PC-9 (cell line): ENCODE results near the gene IER5L. TPM values are rescaled to one million over a fixed set of nuclear protein-coding genes. Genes with fewer than 3 reads are reported as not detected.

Source experiments
- BruUV-seq: library from RNA; stranded (reverse); fragments of 400-500 nt; replicated peaks from 2 replicates; lab custom pipeline; 2021; lab: Mats Ljungman, UMichigan
- CTCF ChIA-PET: fragments of 300-600 bp; sonication (Branson Sonifier 250); formaldehyde crosslinking; loops from one replicate; lab custom pipeline; 2022; ENCODE audit warnings: antibody characterized with exemption; lab: Charles Lee
- POLR2A ChIA-PET: fragments of 300-600 bp; sonication (Branson Sonifier 250); formaldehyde crosslinking; loops from one replicate; lab custom pipeline; 2022; ENCODE audit warnings: antibody characterized with exemption; ENCODE audit not compliant: unreplicated experiment; lab: Charles Lee
- DNase-seq, 2 experiments: peaks; one replicate each; pipeline versions ENCODE4 v3.0.0 to v3.0.0-alpha.2; 2015 to 2022; ENCODE audit warnings: mixed read lengths in 1 of 2
- H2AFZ ChIP-seq: fragments of 200-600 bp; sonication (generic); 2 replicates; pipeline ENCODE4 v1.8.1; 2017; ENCODE audit warnings: antibody characterized with exemption
- H3F3A ChIP-seq: fragments of 200-600 bp; sonication (generic); 2 replicates; pipeline ENCODE4 v1.8.1; 2017; ENCODE audit warnings: antibody characterized with exemption, mild to moderate bottlenecking, low read depth; ENCODE audit not compliant: insufficient read depth
- H3K27ac ChIP-seq: fragments of 200-600 bp; sonication (generic); 2 replicates; pipeline ENCODE4 v1.6.1; 2016; ENCODE audit warnings: mixed run types
- H3K27me3 ChIP-seq: fragments of 200-600 bp; sonication (generic); 2 replicates; pipeline ENCODE4 v1.6.1; 2016; ENCODE audit warnings: low read depth, mixed run types; ENCODE audit not compliant: insufficient read depth
- H3K36me3 ChIP-seq: fragments of 200-600 bp; sonication (generic); 2 replicates; pipeline ENCODE4 v1.6.1; 2016; ENCODE audit warnings: low read depth, mixed run types
- H3K4me1 ChIP-seq: fragments of 200-600 bp; sonication (generic); replicated peaks from 2 replicates; pipeline ENCODE4 v1.6.1; 2016; ENCODE audit warnings: mixed run types; ENCODE audit not compliant: insufficient read depth
- H3K4me2 ChIP-seq: fragments of 200-600 bp; sonication (generic); 2 replicates; pipeline ENCODE4 v1.6.1; 2017; ENCODE audit warnings: mixed run types
- H3K4me3 ChIP-seq: fragments of 200-600 bp; sonication (generic); 2 replicates; pipeline ENCODE4 v1.6.1; 2016; ENCODE audit warnings: mixed run types
- H3K79me2 ChIP-seq: fragments of 200-600 bp; sonication (generic); 2 replicates; pipeline ENCODE4 v1.6.1; 2017; ENCODE audit warnings: low read depth, mixed run types
- H3K9me2 ChIP-seq: fragments of 200-600 bp; sonication (generic); 2 replicates; pipeline ENCODE4 v1.8.1; 2017; ENCODE audit warnings: mild to moderate bottlenecking; ENCODE audit not compliant: insufficient read depth
- H3K9me3 ChIP-seq: fragments of 200-600 bp; sonication (generic); 2 replicates; pipeline ENCODE4 v1.8.1; 2016; ENCODE audit warnings: low read depth; ENCODE audit not compliant: insufficient read depth
- H4K20me1 ChIP-seq: fragments of 200-600 bp; sonication (generic); 2 replicates; pipeline ENCODE4 v1.8.1; 2017; ENCODE audit not compliant: insufficient read depth
- EZH2 ChIP-seq: fragments of 200-600 bp; sonication (generic); IDR thresholded peaks from 2 replicates; pipeline ENCODE4 v1.8.0; 2017; ENCODE audit warnings: antibody characterized with exemption, low read depth
- intact Hi-C: fragments of 100-400 bp; cut with micrococcal nuclease; formaldehyde crosslinking; loops from one replicate; pipeline ENCODE4 v1.10.0; 2022; ENCODE audit not compliant: unreplicated experiment
- total RNA-seq: library from RNA; stranded (reverse); gene quantifications from 2 replicates; pipeline ENCODE4 v1.2.3, GENCODE V29; 2021
- TF ChIP-seq, protein P1 (sequence below): fragments of 200-600 bp; sonication (generic); conservative IDR thresholded peaks from 2 replicates; pipeline ENCODE4 v1.6.1; 2017; ENCODE audit warnings: mixed run types, antibody characterized with exemption, mild to moderate bottlenecking, moderate library complexity

IER5L gene
- total RNA-seq, 1 experiment from 2014 or later: 37.3 TPM

DNA sequence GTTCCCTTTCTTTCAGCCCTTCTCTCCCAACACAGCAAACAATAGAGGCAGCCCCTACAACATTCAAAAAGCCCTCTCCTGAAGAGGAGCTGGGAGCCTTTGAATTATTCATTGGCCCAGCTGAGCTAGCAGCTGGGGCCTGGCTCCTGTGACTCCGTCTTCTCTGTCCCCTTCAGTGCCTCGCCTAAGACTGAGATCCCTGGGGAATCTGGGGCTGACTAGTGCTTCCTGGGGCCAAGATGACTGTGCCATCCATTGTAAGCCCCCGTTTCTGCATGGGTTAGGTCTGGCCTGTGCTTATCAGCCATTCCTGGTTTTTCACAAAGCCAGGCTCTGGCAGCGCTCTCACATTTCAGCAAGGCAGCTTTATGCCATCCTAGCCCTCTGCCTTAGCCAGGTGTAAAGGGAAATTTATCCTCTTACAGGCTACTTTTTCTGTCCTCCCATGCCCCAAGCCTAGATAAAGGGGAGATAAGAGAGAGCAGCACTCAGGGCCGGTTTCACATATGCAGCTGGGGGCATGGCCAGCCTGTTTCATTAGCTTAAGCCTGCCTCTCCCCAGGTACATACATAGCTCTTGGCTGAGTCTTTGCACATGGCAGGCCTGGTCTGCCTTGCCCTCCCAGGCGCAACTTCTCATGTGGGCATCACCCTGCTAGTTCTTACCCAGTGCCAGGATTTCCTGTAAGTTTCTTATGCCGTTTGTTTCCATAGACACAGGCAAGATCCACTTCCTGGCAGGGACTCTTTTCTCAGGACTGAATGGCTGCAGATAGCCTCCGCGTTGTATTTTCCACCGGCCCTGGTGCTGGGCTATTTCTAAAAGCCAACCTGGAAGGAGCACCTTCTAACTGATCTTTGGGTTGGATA lies 51.1 kb downstream of the IER5L start:
- Histone ChIP-seq H3K4me1 (peaks cover 17% of the 10 kb centered on the region), H2AFZ (no peak overlapping the region), H3K4me3 (no peak overlapping the region), H4K20me1 (no peaks in the 10 kb centered on the region), H3K27ac (no peak overlapping the region), H3F3A (peaks cover 23% of the 10 kb centered on the region), H3K9me3 (no peaks in the 10 kb centered on the region), H3K36me3 (no peaks in the 10 kb centered on the region; the same call in 1 of the 2 replicates), H3K27me3 (no peaks in the 10 kb centered on the region), H3K79me2 (no peaks in the 10 kb centered on the region), H3K4me2 (no peak overlapping the region), H3K9me2 (no peaks in the 10 kb centered on the region)
- CTCF ChIA-PET: interaction anchor here (0.6 kb wide), 1 partner anchor 123 kb away, joined by 5 read pairs; no protein-coding TSS in a partner anchor
- DNase-seq: no peak
- no TSS peak for BruUV-seq
- TF ChIP-seq, protein P1, sequence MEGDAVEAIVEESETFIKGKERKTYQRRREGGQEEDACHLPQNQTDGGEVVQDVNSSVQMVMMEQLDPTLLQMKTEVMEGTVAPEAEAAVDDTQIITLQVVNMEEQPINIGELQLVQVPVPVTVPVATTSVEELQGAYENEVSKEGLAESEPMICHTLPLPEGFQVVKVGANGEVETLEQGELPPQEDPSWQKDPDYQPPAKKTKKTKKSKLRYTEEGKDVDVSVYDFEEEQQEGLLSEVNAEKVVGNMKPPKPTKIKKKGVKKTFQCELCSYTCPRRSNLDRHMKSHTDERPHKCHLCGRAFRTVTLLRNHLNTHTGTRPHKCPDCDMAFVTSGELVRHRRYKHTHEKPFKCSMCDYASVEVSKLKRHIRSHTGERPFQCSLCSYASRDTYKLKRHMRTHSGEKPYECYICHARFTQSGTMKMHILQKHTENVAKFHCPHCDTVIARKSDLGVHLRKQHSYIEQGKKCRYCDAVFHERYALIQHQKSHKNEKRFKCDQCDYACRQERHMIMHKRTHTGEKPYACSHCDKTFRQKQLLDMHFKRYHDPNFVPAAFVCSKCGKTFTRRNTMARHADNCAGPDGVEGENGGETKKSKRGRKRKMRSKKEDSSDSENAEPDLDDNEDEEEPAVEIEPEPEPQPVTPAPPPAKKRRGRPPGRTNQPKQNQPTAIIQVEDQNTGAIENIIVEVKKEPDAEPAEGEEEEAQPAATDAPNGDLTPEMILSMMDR: no peak
- no peak for TF ChIP-seq EZH2
- POLR2A ChIA-PET: no interaction called here
- intact Hi-C loops: no loop called here

Other genes starting within 250 kb of the IER5L start
- gene DOLK, start 230.7 kb downstream of the IER5L start, total RNA-seq: 18.0 and 19.0 TPM in 2 replicates
- gene NUP188, start 230.6 kb downstream of the IER5L start, total RNA-seq: 59.7 and 90.0 TPM in 2 replicates
- 184 and 213 TPM in 2 replicates for gene SH3GLB2, start 149.9 kb downstream of the IER5L start, total RNA-seq
- 40.7 and 48.2 TPM in 2 replicates for gene MIGA2, start 141.6 kb downstream of the IER5L start, total RNA-seq
- gene DOLPP1, start 97.2 kb downstream of the IER5L start, total RNA-seq: 21.5 and 24.4 TPM in 2 replicates
- gene CRAT, start 67.5 kb downstream of the IER5L start, total RNA-seq: 40.3 and 60.0 TPM in 2 replicates
- 182 and 197 TPM in 2 replicates for gene PTPA, start 66.8 kb downstream of the IER5L start, total RNA-seq